Measurements from ENCODE around the gene EEF1E1.
"Not testable (repeated sequence)": the region's sequence is repeated elsewhere in the genome, so short reads cannot be mapped to it uniquely, and the experiment has no call there.

EEF1E1 gene

GRCh38 chr6:8059129-8059528 lies 43.2 kb downstream of the EEF1E1 start:
- DNase-seq (ENCODE audit: insufficient read length) = no peak
- TF ChIP-seq POLR2A (IDR thresholded peaks at IDR 0.05; ENCODE audit: low read depth, low read length) = no peak
- no peak for TF ChIP-seq POLR2AphosphoS5 (IDR thresholded peaks at IDR 0.05; ENCODE audit: low read depth, low read length)
- no peak for TF ChIP-seq TAF1 (IDR thresholded peaks at IDR 0.05; ENCODE audit: borderline replicate concordance, low read depth, low read length)
- FAIRE-seq = no peak

GRCh38 chr6:8057793-8058192 lies 44.6 kb downstream of the EEF1E1 start:
- TF ChIP-seq TAF1 (IDR thresholded peaks at IDR 0.05; ENCODE audit: borderline replicate concordance, low read depth, low read length) (no peak), POLR2A (IDR thresholded peaks at IDR 0.05; ENCODE audit: low read depth, low read length) (no peak), POLR2AphosphoS5 (IDR thresholded peaks at IDR 0.05; ENCODE audit: low read depth, low read length) (no peak)
- no peak for FAIRE-seq
- DNase-seq (ENCODE audit: insufficient read length) = no peak

GRCh38 chr6:8057263-8057662 lies 45.1 kb downstream of the EEF1E1 start:
- DNase-seq (ENCODE audit: insufficient read length) = no peak
- TF ChIP-seq POLR2AphosphoS5 (IDR thresholded peaks at IDR 0.05; ENCODE audit: low read depth, low read length) = no peak
- no peak for TF ChIP-seq TAF1 (IDR thresholded peaks at IDR 0.05; ENCODE audit: borderline replicate concordance, low read depth, low read length)
- no peak for TF ChIP-seq POLR2A (IDR thresholded peaks at IDR 0.05; ENCODE audit: low read depth, low read length)
- FAIRE-seq = no peak

GRCh38 chr6:8054276-8054675 lies 48.1 kb downstream of the EEF1E1 start:
- no peak for DNase-seq (ENCODE audit: insufficient read length)
- TF ChIP-seq POLR2AphosphoS5 (IDR thresholded peaks at IDR 0.05; ENCODE audit: low read depth, low read length) (no peak), TAF1 (IDR thresholded peaks at IDR 0.05; ENCODE audit: borderline replicate concordance, low read depth, low read length) (no peak), POLR2A (IDR thresholded peaks at IDR 0.05; ENCODE audit: low read depth, low read length) (no peak)
- FAIRE-seq = no peak

- no peak for DNase-seq (ENCODE audit: insufficient read length)
- TF ChIP-seq POLR2A (IDR thresholded peaks at IDR 0.05; ENCODE audit: low read depth, low read length) = no peak
- TF ChIP-seq TAF1 (IDR thresholded peaks at IDR 0.05; ENCODE audit: borderline replicate concordance, low read depth, low read length) = no peak
- TF ChIP-seq POLR2AphosphoS5 (IDR thresholded peaks at IDR 0.05; ENCODE audit: low read depth, low read length) = no peak
- no peak for FAIRE-seq
Observed at GRCh38 chr6:8047541-8048292, 54.6 kb downstream of the EEF1E1 start.

- not testable (repeated sequence) for DNase-seq (ENCODE audit: insufficient read length); FAIRE-seq
Observed at GRCh38 chr6:8045769-8046168, 56.6 kb downstream of the EEF1E1 start.

- TF ChIP-seq TAF1 (IDR thresholded peaks at IDR 0.05; ENCODE audit: borderline replicate concordance, low read depth, low read length) = no peak
- TF ChIP-seq POLR2A (IDR thresholded peaks at IDR 0.05; ENCODE audit: low read depth, low read length) = no peak
- TF ChIP-seq POLR2AphosphoS5 (IDR thresholded peaks at IDR 0.05; ENCODE audit: low read depth, low read length) = no peak
- DNase-seq (ENCODE audit: insufficient read length) = no peak
- no peak for FAIRE-seq
Observed at GRCh38 chr6:8043221-8043620, 59.1 kb downstream of the EEF1E1 start.

- DNase-seq (ENCODE audit: insufficient read length) (no peak), FAIRE-seq (no peak)
- no peak for TF ChIP-seq POLR2A (IDR thresholded peaks at IDR 0.05; ENCODE audit: low read depth, low read length)
- TF ChIP-seq POLR2AphosphoS5 (IDR thresholded peaks at IDR 0.05; ENCODE audit: low read depth, low read length) = no peak
- TF ChIP-seq TAF1 (IDR thresholded peaks at IDR 0.05; ENCODE audit: borderline replicate concordance, low read depth, low read length) = no peak
Observed at GRCh38 chr6:8041913-8042583, 60.3 kb downstream of the EEF1E1 start.

- FAIRE-seq; DNase-seq (ENCODE audit: insufficient read length): not testable (repeated sequence)
Observed at GRCh38 chr6:8034107-8034506, 68.2 kb downstream of the EEF1E1 start.

GRCh38 chr6:8030920-8031319 lies 71.4 kb downstream of the EEF1E1 start:
- FAIRE-seq (no peak), DNase-seq (ENCODE audit: insufficient read length) (no peak)
- TF ChIP-seq POLR2AphosphoS5 (IDR thresholded peaks at IDR 0.05; ENCODE audit: low read depth, low read length) (no peak), POLR2A (IDR thresholded peaks at IDR 0.05; ENCODE audit: low read depth, low read length) (no peak), TAF1 (IDR thresholded peaks at IDR 0.05; ENCODE audit: borderline replicate concordance, low read depth, low read length) (no peak)

All from GM12892 (cell line).